Activated CD4-positive, alpha-beta T cell treated with anti-CD3 and anti-CD28 coated beads, Interleukin-2, amount 10 ng/mL, durations not matched to agents 7 days and 5 days (primary cell): ENCODE data around the gene ABAT. TPM values are rescaled to one million over a fixed set of nuclear protein-coding genes. Genes with fewer than 3 reads are reported as not detected.
"Not testable (repeated sequence)": the region's sequence is repeated elsewhere in the genome, so short reads cannot be mapped to it uniquely, and the experiment has no call there.

Source experiments
- CTCF ChIA-PET: fragments of 350-600 bp; sonication (Branson Sonifier 250); formaldehyde crosslinking; loops from one replicate; lab custom pipeline; 2021; ENCODE audit warnings: antibody characterized with exemption; lab: Charles Lee
- POLR2A ChIA-PET: fragments of 350-600 bp; sonication (Branson Sonifier 250); formaldehyde crosslinking; loops from one replicate; lab custom pipeline; 2021; ENCODE audit warnings: antibody characterized with exemption; lab: Charles Lee
- DNase-seq: peaks from one replicate; pipeline ENCODE4 v3.0.0-alpha.2; 2020
- H3K27ac Mint-ChIP-seq: one replicate; pipeline ENCODE4 v1.8.0; 2021; ENCODE audit warnings: mild to moderate bottlenecking, moderate library complexity, mixed read lengths
- H3K27me3 Mint-ChIP-seq: one replicate; pipeline ENCODE4 v1.8.0; 2021; ENCODE audit warnings: mixed read lengths
- H3K36me3 Mint-ChIP-seq: one replicate; pipeline ENCODE4 v1.8.0; 2021; ENCODE audit warnings: low read depth, mixed read lengths
- H3K4me1 Mint-ChIP-seq: one replicate; pipeline ENCODE4 v1.8.0; 2021; ENCODE audit warnings: mixed read lengths
- H3K4me3 Mint-ChIP-seq: one replicate; pipeline ENCODE4 v1.8.0; 2021; ENCODE audit warnings: mild to moderate bottlenecking, moderate library complexity, mixed read lengths
- H3K9me3 Mint-ChIP-seq: one replicate; pipeline ENCODE4 v1.8.0; 2021; ENCODE audit warnings: mixed read lengths
- total RNA-seq, 2 experiments: library from RNA; stranded (reverse); gene quantifications; one replicate each; pipeline ENCODE4 v1.2.3, GENCODE V29; 2021

The ABAT gene
- total RNA-seq, 2 experiments from 2014 or later, result 5.4 to 5.6 TPM

- peaks cover 22% of the 10 kb centered on the region for H3K4me1 Mint-ChIP-seq
- ChIA-PET CTCF (interaction anchor here (0.6 to 0.7 kb wide), 2 partner anchors 180 to 287 kb away, joined by 3 read pairs; no protein-coding TSS in a partner anchor), POLR2A (no interaction called here)
- H3K27me3 Mint-ChIP-seq, result no peaks in the 10 kb centered on the region
- peaks cover 54% of the 10 kb centered on the region for H3K36me3 Mint-ChIP-seq
- DNase-seq, result no peak
- H3K9me3 Mint-ChIP-seq, result no peaks in the 10 kb centered on the region
- no peak overlapping the region for H3K4me3 Mint-ChIP-seq
- H3K27ac Mint-ChIP-seq, result no peak overlapping the region
Observed at GRCh38 chr16:8641671-8642070, 32.7 kb upstream of the ABAT start.

GRCh38 chr16:8642146-8642545 lies 32.3 kb upstream of the ABAT start:
- no peak overlapping the region for H3K4me3 Mint-ChIP-seq
- H3K9me3 Mint-ChIP-seq, result no peaks in the 10 kb centered on the region
- no peak for DNase-seq
- H3K27ac Mint-ChIP-seq, result no peak overlapping the region
- POLR2A ChIA-PET, result no interaction called here
- peaks cover 59% of the 10 kb centered on the region for H3K36me3 Mint-ChIP-seq
- H3K27me3 Mint-ChIP-seq, result no peaks in the 10 kb centered on the region
- H3K4me1 Mint-ChIP-seq, result peaks cover 22% of the 10 kb centered on the region
- CTCF ChIA-PET, result interaction anchor here (0.9 kb wide), 1 partner anchor 12 kb away, joined by 3 read pairs; no protein-coding TSS in a partner anchor

GRCh38 chr16:8644211-8645140 lies 29.9 kb upstream of the ABAT start:
- H3K27ac Mint-ChIP-seq, result peak overlapping the region; percentile 72
- ChIA-PET POLR2A (no interaction called here), CTCF (interaction anchor here (1.2 kb wide), 1 partner anchor 19 kb away, joined by 3 read pairs; no protein-coding TSS in a partner anchor)
- DNase-seq, result peak; percentile 37
- no peaks in the 10 kb centered on the region for H3K27me3 Mint-ChIP-seq
- H3K4me1 Mint-ChIP-seq, result peaks cover 22% of the 10 kb centered on the region
- H3K36me3 Mint-ChIP-seq, result peaks cover 68% of the 10 kb centered on the region
- peak overlapping the region; percentile 11 for H3K4me3 Mint-ChIP-seq
- no peaks in the 10 kb centered on the region for H3K9me3 Mint-ChIP-seq

- peaks cover 22% of the 10 kb centered on the region for H3K4me1 Mint-ChIP-seq
- peak overlapping the region; percentile 11 for H3K4me3 Mint-ChIP-seq
- ChIA-PET POLR2A (no interaction called here), CTCF (interaction anchor here (1.2 kb wide), 1 partner anchor 20 kb away, joined by 3 read pairs; no protein-coding TSS in a partner anchor)
- DNase-seq, result no peak
- H3K27me3 Mint-ChIP-seq, result no peaks in the 10 kb centered on the region
- H3K36me3 Mint-ChIP-seq, result peaks cover 62% of the 10 kb centered on the region
- H3K27ac Mint-ChIP-seq, result peak overlapping the region; percentile 72
- H3K9me3 Mint-ChIP-seq, result no peaks in the 10 kb centered on the region
Observed at GRCh38 chr16:8645141-8645521, 29.3 kb upstream of the ABAT start.

GRCh38 chr16:8645831-8646230 lies 28.6 kb upstream of the ABAT start:
- ChIA-PET CTCF (interaction anchor here (1.3 kb wide), 1 partner anchor 63 kb away, joined by 3 read pairs; no protein-coding TSS in a partner anchor), POLR2A (no interaction called here)
- no peaks in the 10 kb centered on the region for H3K9me3 Mint-ChIP-seq
- peaks cover 22% of the 10 kb centered on the region for H3K4me1 Mint-ChIP-seq
- no peak for DNase-seq
- no peaks in the 10 kb centered on the region for H3K27me3 Mint-ChIP-seq
- H3K4me3 Mint-ChIP-seq, result no peak overlapping the region
- peak overlapping the region; percentile 74 for H3K27ac Mint-ChIP-seq
- peaks cover 60% of the 10 kb centered on the region for H3K36me3 Mint-ChIP-seq

GRCh38 chr16:8646326-8647053 lies 27.9 kb upstream of the ABAT start:
- ChIA-PET CTCF (interaction anchor here (1.3 kb wide), 1 partner anchor 64 kb away, joined by 3 read pairs; no protein-coding TSS in a partner anchor), POLR2A (no interaction called here)
- Mint-ChIP-seq H3K4me1 (peaks cover 22% of the 10 kb centered on the region), H3K27ac (no peak overlapping the region), H3K27me3 (no peaks in the 10 kb centered on the region), H3K4me3 (no peak overlapping the region), H3K9me3 (no peaks in the 10 kb centered on the region), H3K36me3 (peaks cover 58% of the 10 kb centered on the region)
- DNase-seq, result no peak

- no peak overlapping the region for H3K4me3 Mint-ChIP-seq
- peaks cover 45% of the 10 kb centered on the region for H3K36me3 Mint-ChIP-seq
- ChIA-PET POLR2A (no interaction called here), CTCF (interaction anchor here (0.6 kb wide), 1 partner anchor 65 kb away, joined by 3 read pairs; no protein-coding TSS in a partner anchor)
- no peaks in the 10 kb centered on the region for H3K27me3 Mint-ChIP-seq
- no peaks in the 10 kb centered on the region for H3K9me3 Mint-ChIP-seq
- peaks cover 22% of the 10 kb centered on the region for H3K4me1 Mint-ChIP-seq
- H3K27ac Mint-ChIP-seq, result no peak overlapping the region
- no peak for DNase-seq
Observed at GRCh38 chr16:8647721-8648318, 26.6 kb upstream of the ABAT start.

- Mint-ChIP-seq H3K36me3 (peaks cover 36% of the 10 kb centered on the region), H3K4me1 (peaks cover 19% of the 10 kb centered on the region), H3K27ac (no peak overlapping the region), H3K9me3 (no peaks in the 10 kb centered on the region), H3K4me3 (no peak overlapping the region), H3K27me3 (no peaks in the 10 kb centered on the region)
- ChIA-PET POLR2A (no interaction called here), CTCF (interaction anchor here (0.7 to 0.8 kb wide), 2 partner anchors 12 to 13 kb away, joined by 3 to 4 read pairs; no protein-coding TSS in a partner anchor)
- no peak for DNase-seq
Observed at GRCh38 chr16:8648877-8649276, 25.5 kb upstream of the ABAT start.

GRCh38 chr16:8649829-8650554 lies 24.4 kb upstream of the ABAT start:
- ChIA-PET POLR2A (no interaction called here), CTCF (interaction anchor here (0.8 kb wide), 1 partner anchor 10 kb away, joined by 4 read pairs; no protein-coding TSS in a partner anchor)
- no peaks in the 10 kb centered on the region for H3K9me3 Mint-ChIP-seq
- DNase-seq, result no peak
- H3K4me3 Mint-ChIP-seq, result no peak overlapping the region
- peaks cover 8% of the 10 kb centered on the region for H3K4me1 Mint-ChIP-seq
- no peak overlapping the region for H3K27ac Mint-ChIP-seq
- H3K36me3 Mint-ChIP-seq, result peaks cover 25% of the 10 kb centered on the region
- H3K27me3 Mint-ChIP-seq, result no peaks in the 10 kb centered on the region

- H3K27ac Mint-ChIP-seq, H3K4me3 Mint-ChIP-seq, H3K9me3 Mint-ChIP-seq, H3K27me3 Mint-ChIP-seq, H3K4me1 Mint-ChIP-seq, DNase-seq: not testable (repeated sequence)
- POLR2A ChIA-PET, result interaction anchor here (1.0 kb wide), 1 partner anchor 82 kb away, joined by 3 read pairs; no protein-coding TSS in a partner anchor
- H3K36me3 Mint-ChIP-seq, result peaks cover 11% of the 10 kb centered on the region
- CTCF ChIA-PET, result interaction anchor here (0.7 to 1.0 kb wide), 2 partner anchors 79 to 1697 kb away, joined by 3 to 5 read pairs; no protein-coding TSS in a partner anchor
Observed at GRCh38 chr16:8651958-8652357, 22.5 kb upstream of the ABAT start.

- Mint-ChIP-seq H3K4me1 (peaks cover 2% of the 10 kb centered on the region), H3K36me3 (no peaks in the 10 kb centered on the region), H3K27ac (no peak overlapping the region), H3K4me3 (no peak overlapping the region), H3K27me3 (no peaks in the 10 kb centered on the region), H3K9me3 (no peaks in the 10 kb centered on the region)
- DNase-seq, result peak; percentile 54
- POLR2A ChIA-PET, result no interaction called here
- CTCF ChIA-PET, result interaction anchor here (0.8 kb wide), 2 partner anchors 11 to 19 kb away, joined by 3 read pairs; no protein-coding TSS in a partner anchor
Observed at GRCh38 chr16:8655184-8655717, 19.2 kb upstream of the ABAT start.
